Cardiac septum (tissue), 1 donor: ENCODE measurements around the gene MCRIP2. TPM values are rescaled to one million over a fixed set of nuclear protein-coding genes. Genes with fewer than 3 reads are reported as not detected.

Source experiments
- DNase-seq: peaks from one replicate; pipeline ENCODE4 v3.0.0-alpha.2; 2020; ENCODE audit warnings: low spot score
- intact Hi-C: fragments of 100-400 bp; cut with DNase I; formaldehyde crosslinking; loops from one replicate; pipeline ENCODE4 v1.14.0; 2022
- total RNA-seq: library from RNA; stranded (reverse); fragmentation: NEBNext Ultra II Directional; extraction: Animal tissue kit (Norgen Biotek cat#: 25700); gene quantifications from one replicate; pipeline ENCODE4 v1.2.1, GENCODE V29; 2021
- donor health status: DM: no; HTN: no; CAD: no.

MCRIP2 gene
- total RNA-seq, 1 donor from 2014 or later = 90.3 TPM

DNA sequence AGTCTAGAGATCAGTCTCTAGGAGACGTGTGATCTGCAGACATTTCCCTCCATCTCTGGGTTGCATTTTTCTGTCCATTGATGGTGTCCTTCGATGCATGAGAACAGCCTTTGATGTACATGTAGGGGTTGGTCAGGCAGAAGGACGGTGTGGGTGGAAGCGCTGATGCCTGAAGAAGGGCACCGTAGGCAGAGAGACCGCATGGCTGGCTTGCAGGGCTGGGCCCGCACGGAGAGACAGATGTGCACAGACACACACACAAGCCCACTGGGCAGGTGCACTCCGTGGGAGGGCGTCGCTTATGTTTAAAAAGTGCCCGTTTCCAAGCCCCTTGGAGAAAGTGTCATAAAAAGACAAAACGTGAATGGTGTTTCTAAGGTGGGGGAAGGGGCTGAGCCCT lies 26.5 kb upstream of the MCRIP2 start:
- DNase-seq = no peak
- intact Hi-C loops = no loop called here

DNA sequence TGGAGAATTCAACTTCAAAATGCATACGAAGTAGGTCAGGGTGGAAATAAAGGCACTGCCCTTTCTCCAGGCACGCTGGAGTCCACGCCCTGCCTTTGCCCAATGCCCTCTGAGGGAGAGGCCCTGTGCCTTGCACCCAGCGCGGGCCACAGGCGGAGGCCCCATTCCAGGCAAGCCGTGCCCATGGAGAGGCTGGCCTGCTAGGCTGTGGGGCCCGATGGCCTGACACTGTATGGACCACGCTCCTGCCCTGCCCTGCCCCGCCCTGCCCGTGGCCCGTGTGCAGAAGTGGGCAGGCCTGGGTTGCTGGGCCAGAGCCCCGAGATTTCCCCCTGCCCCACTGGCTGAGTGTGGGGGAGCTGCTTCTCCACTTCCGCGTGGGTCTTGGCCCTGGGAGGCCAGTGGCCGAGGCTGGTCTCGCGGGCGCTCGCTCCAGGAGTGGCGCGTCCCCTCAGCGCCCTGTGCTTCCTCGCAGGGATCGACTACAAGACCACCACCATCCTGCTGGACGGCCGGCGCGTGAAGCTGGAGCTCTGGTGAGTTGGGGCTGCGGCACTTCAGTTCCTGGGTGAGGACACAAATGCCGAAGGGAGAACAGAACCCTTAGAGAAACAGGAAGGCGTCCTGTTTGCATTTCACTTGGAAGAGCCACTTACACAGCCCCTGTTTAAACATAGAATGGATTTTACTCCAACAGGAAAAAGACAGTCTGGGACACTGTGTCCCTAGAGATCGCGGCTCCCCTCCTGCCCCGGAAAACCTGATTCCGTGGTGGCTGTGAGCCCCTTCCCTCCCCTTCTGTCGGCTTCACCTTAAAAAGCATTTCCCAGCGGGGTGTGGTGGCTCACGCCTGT lies 24.7 kb upstream of the MCRIP2 start:
- intact Hi-C loops = no loop called here

DNA sequence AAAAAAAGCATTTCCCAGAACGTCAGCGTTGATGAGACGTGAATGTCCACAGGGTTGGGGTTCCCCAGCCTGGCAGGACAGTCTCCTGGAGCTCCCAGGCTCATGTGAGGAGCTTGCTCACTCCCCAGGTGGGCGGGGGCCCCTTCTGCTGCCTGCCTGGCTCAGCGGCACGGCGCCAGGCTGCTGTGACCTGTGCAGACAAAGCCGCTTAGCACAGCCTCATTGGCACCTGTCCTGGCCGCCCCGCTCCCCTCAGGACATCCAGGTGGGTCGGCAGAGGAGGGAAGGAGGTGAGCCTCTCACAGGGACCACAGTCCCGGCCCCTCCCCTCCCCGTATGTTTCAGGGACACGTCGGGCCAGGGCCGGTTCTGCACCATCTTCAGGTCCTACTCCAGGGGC lies 23.8 kb upstream of the MCRIP2 start:
- DNase-seq = no peak
- intact Hi-C loops = no loop called here

More for the DNA sequence above, 24.7 kb upstream of the MCRIP2 start:
- no peak for DNase-seq

DNA sequence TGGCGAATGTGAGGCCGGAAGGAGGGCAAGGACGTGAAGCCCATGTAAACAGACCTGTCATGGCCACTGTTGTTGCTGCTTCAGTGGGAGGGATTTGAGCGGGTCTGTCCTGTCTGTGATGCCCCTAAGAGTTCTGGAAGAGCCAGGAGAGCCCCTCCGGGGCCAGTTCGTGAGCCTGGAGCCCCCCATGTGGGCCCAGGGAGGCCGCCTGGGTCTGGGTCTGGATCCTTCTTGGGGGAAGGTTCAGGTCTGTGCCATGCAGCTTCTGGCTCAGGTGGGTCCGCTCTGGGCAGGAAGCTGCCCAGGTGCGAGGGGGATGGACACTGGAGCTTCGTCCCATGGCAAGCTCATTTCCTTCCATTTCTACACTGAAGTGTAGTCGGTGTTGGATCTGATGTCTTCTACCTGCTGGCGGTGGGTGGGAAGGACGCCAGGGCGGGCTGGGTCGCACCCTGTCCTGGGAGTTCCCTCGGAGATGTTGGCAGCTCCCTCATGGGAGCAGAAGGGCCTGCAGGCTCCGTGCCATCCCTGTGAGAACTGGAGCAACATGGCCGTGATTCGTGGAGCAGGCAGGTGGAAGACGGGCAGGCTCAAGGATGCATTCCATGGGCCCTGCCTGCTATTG lies 22.0 kb upstream of the MCRIP2 start:
- intact Hi-C loops = no loop called here
- no peak for DNase-seq

DNA sequence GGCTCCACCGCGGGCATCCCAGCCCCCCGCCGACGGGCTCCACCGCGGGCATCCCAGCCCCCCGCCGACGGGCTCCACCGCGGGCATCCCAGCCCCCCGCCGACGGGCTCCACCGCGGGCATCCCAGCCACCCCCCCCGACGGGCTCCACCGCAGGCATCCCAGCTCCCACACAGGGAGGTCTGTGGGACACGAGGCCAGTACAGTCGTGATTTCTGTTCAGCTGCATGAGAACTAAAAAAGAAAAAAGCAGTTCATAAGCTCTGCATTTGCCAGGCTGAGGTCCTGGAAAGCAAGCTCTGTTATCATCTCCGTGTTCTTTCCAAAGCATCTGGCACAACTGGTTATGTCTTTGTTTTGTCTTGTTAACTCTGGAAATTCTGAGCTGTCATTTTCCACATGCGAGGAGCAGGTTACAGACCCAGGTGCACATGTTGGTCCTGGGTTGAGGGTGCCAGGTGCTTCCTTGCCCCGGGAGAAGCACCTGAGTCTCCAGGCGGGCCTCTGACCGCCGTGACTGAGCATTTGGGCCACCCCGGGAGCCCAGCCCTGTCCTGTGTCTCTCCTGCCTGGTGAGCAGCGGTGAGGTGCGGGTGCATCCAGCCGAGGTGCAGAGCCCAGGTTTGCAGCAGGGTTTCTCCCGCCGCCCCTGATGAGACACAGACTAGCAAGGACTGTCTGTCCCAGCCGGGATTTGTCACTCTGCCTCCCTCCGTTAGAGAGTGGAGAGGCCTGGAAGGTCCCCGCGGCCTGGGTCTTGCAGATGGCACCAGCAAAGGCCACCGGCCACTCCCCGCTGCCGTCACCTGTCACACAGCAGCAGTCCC lies 20.7 kb upstream of the MCRIP2 start:
- DNase-seq = no peak
- intact Hi-C loops = no loop called here

DNA sequence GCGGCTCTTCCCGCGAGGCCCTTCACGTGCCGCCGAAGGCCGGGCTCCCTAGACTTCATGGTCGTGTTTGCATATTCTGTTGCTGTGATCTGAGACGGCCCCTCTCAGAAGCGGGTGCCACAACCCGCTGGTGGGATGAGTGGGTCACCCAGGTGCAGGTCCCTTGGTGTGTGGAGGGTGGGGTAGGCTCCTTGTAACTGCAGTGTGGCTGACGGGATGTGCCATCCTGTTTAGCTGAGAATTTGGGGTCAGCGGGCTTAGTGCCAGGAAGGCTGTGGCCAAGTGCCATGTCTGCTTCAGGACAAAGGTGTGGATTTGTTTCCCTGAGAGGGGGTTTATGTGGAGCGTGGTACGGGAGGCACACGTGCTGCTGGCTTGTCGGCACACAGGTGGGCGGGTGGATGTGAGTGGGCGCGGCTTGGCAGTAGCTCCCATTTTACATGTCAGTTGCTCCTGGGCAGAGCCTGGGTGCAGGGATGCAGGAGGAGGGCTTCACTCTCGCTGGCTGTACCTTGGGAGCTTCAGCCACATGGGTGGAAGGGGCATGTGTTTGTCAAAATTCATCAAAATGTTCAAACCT lies 20.0 kb upstream of the MCRIP2 start:
- DNase-seq = no peak
- intact Hi-C loops = no loop called here

DNA sequence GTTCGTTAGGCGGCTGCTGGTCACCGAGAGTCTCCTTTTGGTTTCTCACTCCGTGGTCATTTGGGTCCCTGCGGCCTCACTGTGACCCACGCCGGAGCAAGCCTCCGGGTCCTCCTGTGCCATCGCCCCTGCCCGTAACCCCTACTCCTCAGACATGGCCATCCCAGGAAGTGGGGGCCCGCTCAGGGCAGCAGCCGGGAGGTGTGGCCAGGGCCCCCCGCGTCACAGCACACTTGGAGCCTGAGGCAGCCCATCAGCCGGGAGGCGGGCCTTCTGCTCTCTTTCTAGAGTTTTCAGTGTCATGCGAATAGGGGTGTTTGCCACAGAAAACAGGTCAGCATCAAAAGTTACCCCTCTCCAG lies 18.7 kb upstream of the MCRIP2 start:
- DNase-seq = no peak
- intact Hi-C loops = no loop called here

DNA sequence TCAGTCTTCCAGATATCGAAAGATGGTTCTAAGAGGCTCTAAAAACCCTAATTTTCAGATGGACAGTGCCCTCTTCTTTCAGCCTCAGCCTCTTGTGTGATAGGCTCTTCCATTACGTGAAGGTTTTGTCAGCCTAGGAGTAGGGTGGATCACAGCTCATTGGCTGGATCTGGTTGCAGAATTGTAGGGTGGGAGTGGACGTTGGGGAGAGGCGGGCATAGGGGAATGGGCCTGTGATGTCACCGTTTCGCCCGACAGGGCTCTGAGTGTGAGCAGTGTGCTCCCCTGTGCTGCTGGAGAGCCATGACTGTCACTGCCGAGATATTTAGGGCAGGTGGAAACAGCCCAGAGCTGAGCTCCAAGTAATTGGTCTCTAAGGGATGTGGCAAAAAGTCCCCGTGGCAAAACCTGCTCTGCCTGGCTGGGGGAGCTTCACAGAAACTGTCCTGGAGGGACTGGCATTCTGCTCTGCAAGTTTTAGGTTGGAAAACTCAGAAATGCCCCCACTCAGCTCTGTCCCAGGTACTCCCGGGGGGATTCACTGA lies 17.0 kb upstream of the MCRIP2 start:
- no peak for DNase-seq
- intact Hi-C loops = no loop called here

DNA sequence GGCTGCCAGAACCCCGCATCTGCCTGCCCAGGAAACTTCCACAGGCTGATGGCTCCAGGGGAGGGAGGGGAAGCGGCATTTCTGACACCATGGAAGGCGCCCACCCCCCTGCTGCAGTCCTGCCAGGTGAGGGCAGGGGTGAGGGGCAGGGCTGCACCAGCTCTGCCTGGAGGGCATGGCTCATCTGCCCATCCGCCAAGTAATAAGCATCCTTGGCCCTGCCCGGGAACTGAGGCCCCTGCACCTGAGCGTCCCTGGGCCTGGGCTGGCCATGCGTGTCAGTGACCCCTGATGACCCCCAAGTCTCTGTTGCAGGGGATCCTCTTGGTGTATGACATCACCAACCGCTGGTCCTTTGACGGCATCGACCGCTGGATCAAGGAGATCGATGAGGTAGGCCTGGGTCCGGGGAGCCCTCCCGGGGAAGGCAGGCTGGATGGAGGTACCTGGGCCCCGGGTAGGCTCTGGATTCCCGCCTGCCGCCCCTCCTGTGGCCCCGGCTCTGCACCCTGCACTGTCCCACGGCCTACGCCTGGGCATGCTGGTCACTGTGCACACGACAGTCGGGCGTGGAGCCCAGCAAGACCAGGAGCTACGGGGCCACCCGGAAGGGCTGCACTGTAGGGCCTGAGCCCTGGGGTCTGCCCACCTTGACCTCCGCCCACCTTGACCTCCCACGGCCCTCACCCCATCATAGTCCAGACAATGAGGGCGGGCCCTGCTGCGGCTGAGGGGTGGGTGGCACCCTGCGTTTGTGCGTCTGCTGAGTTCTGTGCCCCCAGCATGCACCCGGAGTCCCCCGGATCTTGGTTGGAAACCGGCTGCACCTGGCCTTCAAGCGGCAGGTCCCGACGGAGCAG lies 16.3 kb upstream of the MCRIP2 start:
- intact Hi-C loops = no loop called here
- DNase-seq = no peak

DNA sequence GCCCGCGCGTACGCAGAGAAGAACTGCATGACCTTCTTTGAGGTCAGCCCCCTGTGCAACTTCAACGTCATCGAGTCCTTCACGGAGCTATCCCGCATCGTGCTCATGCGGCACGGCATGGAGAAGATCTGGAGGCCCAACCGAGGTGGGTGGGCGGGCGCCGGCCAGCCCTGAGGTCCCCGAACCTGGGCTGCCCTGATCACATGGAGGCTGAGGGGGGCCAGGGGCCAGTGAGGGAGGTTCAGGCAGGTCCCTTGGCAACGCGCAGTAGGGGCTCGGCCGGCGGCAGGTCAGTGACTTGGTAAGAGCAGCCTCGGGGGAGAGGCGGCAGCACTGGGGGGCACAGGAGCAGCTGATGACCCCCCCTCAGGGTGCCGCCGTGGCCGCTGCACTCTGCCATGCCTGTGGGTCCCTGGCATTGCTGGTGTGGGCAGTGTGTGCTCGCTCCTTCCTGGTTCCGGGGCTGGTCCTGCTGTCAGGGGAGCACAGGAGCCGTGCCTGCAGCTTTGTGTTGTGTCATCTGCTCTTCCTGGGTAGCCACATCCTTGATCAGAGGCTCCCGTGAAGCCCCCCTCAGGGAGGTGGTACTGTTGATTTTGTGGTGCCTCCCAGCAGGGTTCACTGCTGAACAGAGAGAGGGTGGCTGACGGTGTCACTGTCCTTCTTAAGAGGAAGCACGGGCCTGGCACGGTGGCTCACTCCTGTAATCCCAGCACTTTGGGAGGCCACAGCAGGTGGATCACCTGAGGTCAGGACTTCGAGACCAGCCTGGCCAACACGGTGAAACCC lies 15.5 kb upstream of the MCRIP2 start:
- intact Hi-C loops = no loop called here
- peak; percentile 75 for DNase-seq

DNA sequence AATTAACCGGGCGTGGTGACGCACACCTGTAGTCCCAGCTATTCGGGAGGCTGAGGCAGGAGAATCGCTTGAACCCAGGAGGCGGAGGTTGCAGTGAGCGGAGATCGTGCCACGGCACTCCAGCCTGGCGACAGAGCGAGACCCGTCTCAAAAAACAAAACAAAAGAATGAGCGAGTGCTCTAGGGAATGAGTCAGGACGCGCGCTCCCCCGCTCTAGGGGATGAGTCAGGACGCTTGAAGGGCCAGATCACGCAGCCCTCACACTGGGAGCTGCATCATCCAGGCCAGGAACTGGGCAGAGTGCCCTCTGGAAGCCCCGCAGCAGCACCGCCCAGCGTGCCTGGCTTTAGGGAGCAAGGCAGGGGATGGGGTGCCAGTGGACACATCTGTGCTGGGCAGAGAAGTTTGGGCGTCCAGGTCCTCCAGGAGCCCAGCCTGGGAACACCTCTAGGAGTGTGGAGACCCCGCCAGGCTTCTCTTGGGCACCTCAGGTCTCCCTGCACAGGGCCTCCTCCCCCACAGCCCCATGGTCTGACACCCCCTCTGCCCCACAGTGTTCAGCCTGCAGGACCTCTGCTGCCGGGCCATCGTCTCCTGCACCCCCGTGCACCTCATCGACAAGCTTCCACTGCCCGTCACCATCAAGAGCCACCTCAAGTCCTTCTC lies 14.7 kb upstream of the MCRIP2 start:
- intact Hi-C loops = no loop called here

DNA sequence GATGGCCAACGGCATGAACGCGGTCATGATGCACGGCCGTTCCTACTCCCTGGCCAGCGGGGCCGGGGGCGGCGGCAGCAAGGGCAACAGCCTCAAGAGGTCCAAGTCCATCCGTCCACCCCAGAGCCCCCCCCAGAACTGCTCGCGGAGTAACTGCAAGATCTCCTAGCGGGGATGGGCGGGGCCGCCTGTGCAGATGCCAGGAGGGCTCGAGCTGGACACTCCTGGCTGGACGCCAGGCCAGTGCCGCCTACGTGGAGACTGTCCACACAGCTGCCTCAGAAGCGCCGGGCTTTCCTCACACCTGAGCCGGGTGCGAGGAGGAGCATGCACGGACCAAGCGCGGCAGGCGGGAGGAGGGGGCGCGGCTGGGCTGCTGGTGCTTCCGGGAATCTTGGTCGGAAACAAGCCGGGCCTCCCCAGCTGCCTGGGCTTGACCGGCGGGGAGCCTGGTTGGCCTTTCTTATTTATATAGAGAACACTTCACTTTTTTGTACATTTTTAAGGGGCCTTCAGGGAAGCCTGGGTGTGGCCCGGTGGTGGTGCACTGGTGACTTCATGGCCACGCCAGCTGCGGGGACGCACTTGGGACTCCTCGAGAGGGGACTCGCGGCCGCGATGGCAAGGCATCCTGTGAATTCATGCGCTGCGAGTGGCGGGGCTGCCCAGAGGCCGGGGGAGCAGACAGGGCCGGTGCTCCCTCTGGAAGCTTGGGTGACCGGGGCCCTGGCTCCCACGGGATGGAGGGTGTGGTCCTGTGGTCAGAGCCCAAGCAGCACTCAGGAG lies 14.0 kb upstream of the MCRIP2 start:
- DNase-seq = no peak
- intact Hi-C loops = no loop called here

More for the DNA sequence above, 14.7 kb upstream of the MCRIP2 start:
- DNase-seq = no peak

DNA sequence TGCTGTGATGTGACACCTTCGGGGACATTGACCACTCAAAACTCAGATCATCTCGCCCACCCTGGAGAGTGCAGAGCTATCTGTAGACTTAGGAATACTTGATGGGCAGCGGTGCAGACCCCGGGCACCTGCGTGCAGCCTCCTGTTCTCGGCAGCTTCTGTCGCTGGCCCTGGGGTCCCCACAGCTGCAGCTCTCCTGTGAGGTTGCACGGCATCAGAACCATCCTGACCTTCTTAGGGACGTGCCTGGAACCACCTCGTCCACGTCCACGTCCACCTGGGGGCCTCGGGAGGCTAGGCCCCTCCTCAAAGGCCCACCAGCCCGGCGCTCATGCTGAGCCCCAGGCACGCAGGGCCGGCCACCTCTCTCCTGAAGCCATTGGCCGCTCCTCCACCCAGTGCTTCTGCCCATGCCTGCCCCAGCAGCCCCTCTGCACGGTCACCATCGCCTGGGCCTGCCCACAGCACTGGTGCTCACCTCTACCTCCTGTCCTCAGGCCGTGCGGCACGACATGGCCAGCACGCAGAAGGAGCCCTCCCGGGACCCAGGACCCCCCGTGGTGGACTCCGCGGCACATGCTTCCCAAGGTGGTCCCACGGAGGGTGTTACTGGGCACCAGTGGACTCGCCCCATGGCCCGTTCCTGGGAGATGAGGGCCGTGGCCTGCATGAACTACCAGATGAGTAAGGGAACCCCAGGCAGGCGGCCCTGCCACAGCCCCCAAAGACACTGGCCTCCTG lies 13.1 kb upstream of the MCRIP2 start:
- intact Hi-C loops = no loop called here
- no peak for DNase-seq

DNA sequence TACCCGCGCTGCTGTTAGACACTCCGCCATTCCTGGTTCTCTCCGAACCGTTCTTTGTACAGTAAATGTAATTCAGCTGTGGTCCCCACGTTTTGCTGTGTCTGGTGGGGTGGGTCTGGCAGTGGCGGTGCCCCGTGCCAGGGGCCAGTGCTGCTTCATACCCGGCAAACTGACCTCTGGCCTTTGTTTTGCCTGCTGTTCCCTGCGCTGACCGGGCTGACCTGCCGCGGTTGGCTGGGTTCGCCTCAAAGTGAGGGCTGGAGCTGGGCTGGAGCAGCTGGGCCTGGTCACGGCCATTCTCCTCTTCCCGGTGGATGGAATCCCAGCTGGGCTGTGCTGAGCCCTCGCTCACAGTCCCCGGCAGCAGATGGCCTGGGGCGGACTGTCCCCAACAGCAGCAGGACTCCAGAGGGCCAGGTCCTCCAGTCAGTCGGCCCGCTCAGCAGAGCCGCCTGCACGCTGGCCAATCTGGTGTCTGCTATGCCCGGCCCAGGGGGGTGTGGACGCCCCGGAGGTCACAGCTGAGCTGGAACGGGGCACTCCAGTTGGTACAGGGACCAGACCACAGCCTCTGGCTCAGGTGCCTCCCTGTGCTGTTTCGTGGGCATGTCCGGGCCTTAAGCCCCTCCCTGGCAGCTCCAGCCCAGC lies 12.3 kb upstream of the MCRIP2 start:
- no peak for DNase-seq
- intact Hi-C loops = no loop called here

DNA sequence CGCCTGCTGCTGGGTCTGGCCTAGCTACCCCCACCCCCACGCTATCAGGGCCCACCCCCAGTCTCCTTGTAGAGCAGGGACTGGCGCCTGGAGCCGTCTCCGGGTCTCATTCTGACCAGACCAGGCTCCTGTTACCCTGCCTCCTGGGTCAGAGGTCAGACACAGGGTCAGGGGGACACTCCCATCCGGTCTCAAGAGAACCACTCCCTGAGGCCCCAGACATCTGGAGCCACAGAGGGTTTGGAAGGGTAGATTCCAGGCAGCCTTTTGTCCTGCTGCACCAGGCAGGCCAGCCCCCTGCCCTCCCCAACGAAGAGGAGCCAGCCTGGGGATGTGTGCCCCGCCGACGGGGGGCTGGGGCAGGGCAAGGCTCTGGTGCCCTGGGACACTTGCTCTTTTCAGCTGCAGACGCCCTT lies 11.8 kb upstream of the MCRIP2 start:
- no peak for DNase-seq
- intact Hi-C loops = no loop called here
